ENCODE data around the gene AKR1C4. TPM values are rescaled to one million over a fixed set of nuclear protein-coding genes. Genes with fewer than 3 reads are reported as not detected.
"Not testable (repeated sequence)": the region's sequence is repeated elsewhere in the genome, so short reads cannot be mapped to it uniquely, and the experiment has no call there.

The AKR1C4 gene
- total RNA-seq, 3 donors from 2014 or later, result not detected

DNA sequence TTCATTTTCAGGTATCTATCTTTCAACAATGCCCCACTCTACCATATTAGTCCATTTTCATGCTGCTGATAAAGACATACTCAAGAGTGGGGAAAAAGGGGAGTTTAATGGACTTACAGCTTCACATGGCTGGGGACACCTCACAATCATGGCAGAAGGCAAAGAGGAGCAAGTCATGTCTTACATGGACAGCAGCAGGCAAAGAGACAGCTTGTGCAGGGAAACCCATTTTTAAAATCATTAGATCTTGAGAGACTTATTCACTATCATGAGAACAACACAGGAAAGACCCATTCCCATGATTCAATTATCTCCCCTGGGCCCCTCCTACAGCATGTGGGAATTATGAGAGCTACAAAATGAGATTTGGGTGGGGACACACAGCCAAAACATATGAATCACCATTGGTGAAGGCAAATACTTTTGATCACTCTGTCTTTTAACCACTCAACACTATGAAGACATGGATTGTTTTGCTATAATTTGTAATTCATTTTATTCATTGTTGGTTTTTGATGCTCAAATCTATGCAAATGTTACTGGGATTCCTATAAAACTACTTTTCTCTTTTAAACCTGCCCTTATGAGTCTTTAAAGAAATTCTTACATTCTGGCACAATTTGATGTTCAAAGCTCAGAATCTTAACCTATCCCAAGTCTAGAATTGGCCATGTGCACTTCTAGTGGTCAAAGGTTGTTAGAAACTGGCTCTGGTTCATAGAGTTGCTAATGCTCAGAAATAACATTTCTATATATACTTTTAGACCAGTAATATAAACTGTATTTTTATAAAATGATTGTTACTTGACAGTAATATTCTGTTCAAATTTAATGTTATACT is 15.3 kb downstream of the AKR1C4 start:
- intact Hi-C loops (cut with DNase I, micrococcal nuclease), result no loop called here
- H3K4me1 ChIP-seq (ENCODE audit: low read depth), result no peaks in the 10 kb centered on the region
- TF ChIP-seq, protein P1, sequence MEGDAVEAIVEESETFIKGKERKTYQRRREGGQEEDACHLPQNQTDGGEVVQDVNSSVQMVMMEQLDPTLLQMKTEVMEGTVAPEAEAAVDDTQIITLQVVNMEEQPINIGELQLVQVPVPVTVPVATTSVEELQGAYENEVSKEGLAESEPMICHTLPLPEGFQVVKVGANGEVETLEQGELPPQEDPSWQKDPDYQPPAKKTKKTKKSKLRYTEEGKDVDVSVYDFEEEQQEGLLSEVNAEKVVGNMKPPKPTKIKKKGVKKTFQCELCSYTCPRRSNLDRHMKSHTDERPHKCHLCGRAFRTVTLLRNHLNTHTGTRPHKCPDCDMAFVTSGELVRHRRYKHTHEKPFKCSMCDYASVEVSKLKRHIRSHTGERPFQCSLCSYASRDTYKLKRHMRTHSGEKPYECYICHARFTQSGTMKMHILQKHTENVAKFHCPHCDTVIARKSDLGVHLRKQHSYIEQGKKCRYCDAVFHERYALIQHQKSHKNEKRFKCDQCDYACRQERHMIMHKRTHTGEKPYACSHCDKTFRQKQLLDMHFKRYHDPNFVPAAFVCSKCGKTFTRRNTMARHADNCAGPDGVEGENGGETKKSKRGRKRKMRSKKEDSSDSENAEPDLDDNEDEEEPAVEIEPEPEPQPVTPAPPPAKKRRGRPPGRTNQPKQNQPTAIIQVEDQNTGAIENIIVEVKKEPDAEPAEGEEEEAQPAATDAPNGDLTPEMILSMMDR (IDR thresholded peaks at IDR 0.05), result no peak
- DNase-seq (no peak), ATAC-seq (no peak)
- no peak overlapping the region for H3K4me3 ChIP-seq
- no peaks in the 10 kb centered on the region for H3K36me3 ChIP-seq (ENCODE audit: low read depth)
- H3K9me3 ChIP-seq, result no peaks in the 10 kb centered on the region

DNA sequence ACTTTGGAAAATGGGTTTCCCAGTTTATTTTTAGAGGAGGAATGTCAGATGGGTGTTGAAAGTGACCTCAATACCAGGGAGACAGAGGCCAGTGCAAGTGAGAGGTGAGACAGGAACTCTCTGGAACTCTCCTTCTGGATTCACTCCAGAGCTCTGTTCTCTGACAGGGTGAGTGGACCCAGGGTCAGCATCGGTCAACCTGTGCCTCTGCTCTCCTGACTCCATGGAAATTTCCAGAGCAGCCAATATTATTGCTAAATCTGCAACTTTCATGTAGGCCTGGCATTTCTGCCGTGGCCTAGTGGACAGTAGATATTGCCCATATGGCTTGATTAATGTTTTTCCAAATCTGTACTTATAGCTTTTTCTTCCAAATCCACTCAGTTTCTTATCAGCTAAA is 20.2 kb downstream of the AKR1C4 start:
- TF ChIP-seq, protein P1 (IDR thresholded peaks at IDR 0.05), result no peak
- no peak overlapping the region for H3K4me3 ChIP-seq
- no peaks in the 10 kb centered on the region for H3K9me3 ChIP-seq
- no peaks in the 10 kb centered on the region for H3K4me1 ChIP-seq (ENCODE audit: low read depth)
- H3K36me3 ChIP-seq (ENCODE audit: low read depth), result no peaks in the 10 kb centered on the region
- DNase-seq (no peak), ATAC-seq (no peak)
- intact Hi-C loops (cut with DNase I, micrococcal nuclease), result no loop called here

DNA sequence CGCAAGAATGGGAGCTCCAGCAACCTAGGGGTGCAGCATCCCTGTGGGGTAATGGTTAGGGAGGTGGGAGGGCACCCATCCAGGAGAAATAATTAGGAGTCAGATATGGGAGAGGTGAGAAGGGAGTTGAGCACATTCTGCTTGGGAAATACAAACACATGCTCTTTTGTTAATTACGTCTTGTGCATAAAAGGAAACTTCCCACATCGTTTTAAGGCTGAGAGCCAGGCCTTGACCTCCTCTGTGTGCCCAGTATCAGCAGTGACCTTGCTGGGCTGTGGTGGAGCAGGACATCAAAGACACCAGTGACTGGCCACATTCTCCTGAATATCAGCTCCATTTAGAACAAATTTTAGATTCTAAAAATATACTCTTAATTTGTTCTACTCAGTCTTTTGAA is 22.6 kb downstream of the AKR1C4 start:
- Histone ChIP-seq H3K9me3 (no peaks in the 10 kb centered on the region), H3K4me1 (ENCODE audit: low read depth) (no peaks in the 10 kb centered on the region), H3K4me3 (no peak overlapping the region), H3K36me3 (ENCODE audit: low read depth) (no peaks in the 10 kb centered on the region)
- DNase-seq (no peak), ATAC-seq (no peak)
- intact Hi-C loops (cut with DNase I, micrococcal nuclease), result no loop called here
- TF ChIP-seq, protein P1 (IDR thresholded peaks at IDR 0.05), result no peak

DNA sequence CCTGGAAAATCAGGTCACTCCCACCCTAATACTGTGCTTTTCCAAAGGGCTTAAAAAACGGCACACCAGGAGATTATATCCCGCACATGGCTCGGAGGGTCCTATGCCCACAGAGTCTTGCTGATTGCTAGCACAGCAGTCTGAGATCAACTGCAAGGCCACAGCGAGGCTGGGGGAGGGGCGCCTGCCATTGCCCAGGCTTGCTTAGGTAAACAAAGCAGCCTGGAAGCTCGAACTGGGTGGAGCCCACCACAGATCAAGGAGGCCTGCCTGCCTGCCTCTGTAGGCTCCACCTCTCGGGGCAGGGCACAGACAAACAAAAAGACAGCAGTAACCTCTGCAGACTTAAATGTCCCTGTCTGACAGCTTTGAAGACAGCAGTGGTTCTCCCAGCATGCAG is 26.3 kb downstream of the AKR1C4 start:
- H3K36me3 ChIP-seq (ENCODE audit: low read depth); DNase-seq; H3K4me3 ChIP-seq; H3K9me3 ChIP-seq; ATAC-seq; H3K4me1 ChIP-seq (ENCODE audit: low read depth); intact Hi-C loops (cut with DNase I, micrococcal nuclease): not testable (repeated sequence)

DNA sequence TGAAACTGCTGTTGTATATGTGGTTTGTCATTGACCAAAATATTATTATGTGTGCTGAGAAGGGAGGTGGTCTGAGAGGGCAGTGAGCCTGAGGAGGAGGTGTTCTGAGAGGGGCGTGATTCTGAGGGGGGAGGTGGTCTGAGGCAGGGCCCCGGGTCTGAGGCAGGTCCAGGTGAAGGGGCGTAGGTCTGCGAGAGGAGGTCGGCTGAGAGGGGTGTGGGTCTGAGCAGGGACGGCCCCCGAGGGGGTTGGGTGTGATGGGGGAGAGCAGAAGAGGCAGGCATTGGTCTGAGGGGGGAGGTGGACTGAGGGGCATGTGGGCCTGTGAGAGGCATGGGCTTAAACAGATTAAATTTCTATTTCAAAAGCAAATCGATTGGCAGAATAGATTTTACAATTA is 32.4 kb downstream of the AKR1C4 start:
- Histone ChIP-seq H3K9me3 (no peaks in the 10 kb centered on the region), H3K4me3 (no peak overlapping the region), H3K36me3 (ENCODE audit: low read depth) (no peaks in the 10 kb centered on the region), H3K4me1 (ENCODE audit: low read depth) (no peaks in the 10 kb centered on the region)
- no peak for ATAC-seq
- TF ChIP-seq, protein P1 (IDR thresholded peaks at IDR 0.05), result no peak
- no peak for DNase-seq
- intact Hi-C loops (cut with DNase I, micrococcal nuclease), result no loop called here

DNA sequence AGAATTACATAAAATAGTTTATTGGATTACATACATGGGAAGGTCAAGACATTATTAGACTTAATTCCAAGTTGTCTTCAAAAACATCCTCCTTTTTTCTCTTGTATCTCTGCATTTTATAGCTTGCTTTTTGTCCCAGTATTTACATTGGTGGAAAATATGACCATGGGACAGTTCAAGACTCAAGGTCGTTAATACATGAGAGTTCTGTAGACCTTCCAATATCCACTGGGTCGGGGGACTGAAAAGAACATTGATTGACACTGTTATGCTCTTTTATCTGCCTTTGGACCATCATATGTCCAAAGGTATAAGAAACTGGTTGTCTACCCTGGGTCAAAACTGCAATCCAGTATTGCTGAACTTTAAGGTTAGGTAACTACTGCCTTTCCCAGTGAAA is 36.7 kb downstream of the AKR1C4 start:
- DNase-seq (no peak), ATAC-seq (no peak)
- Histone ChIP-seq H3K9me3 (no peaks in the 10 kb centered on the region), H3K36me3 (ENCODE audit: low read depth) (no peaks in the 10 kb centered on the region), H3K4me3 (no peak overlapping the region), H3K4me1 (ENCODE audit: low read depth) (no peaks in the 10 kb centered on the region)
- TF ChIP-seq, protein P1 (IDR thresholded peaks at IDR 0.05), result no peak
- intact Hi-C loops (cut with DNase I, micrococcal nuclease), result no loop called here

All from mucosa of descending colon (tissue), 3 donors.